ENCODE data around the gene JSRP1. TPM values are rescaled to one million over a fixed set of nuclear protein-coding genes. Genes with fewer than 3 reads are reported as not detected.

JSRP1 gene
- total and polyA plus RNA-seq, 2 experiments from 2014 or later, result 2.4 to 3.1 TPM

MicroRNAs encoded within 50 kb of the gene (microRNA counts, 767-probe panel; counts per million panel counts)
- microRNA hsa-miR-1227, result not detected

Small RNA genes lying within 50 kb of the gene (microRNA-seq; reads per million reads assigned to microRNA genes)
- gene MIR1227 (2.4 reads per million, percentile 5 among the genes with 10 or more reads in this experiment), gene MIR4321 (not detected)

Small RNA genes lying within 50 kb of the gene (small RNA-seq; reads per million reads assigned to genes)
- gene MIR1227 (ENCODE audit: low replicate concordance), result not detected

Other genes starting within 250 kb of the JSRP1 start
- 106 and 130 TPM in 2 replicates for gene BTBD2, start 240.7 kb downstream of the JSRP1 start, total RNA-seq (2014; rRNA removed; shearing (Covaris generic))
- gene BTBD2, start 240.7 kb downstream of the JSRP1 start, polyA plus RNA-seq (2016; fragmentation: Nextera tagmentation; extraction: Ambion mirVana), result 23.8 and 27.2 TPM in 2 replicates
- gene MKNK2, start 205.2 kb downstream of the JSRP1 start, total RNA-seq (2014; rRNA removed; shearing (Covaris generic)), result 123 and 159 TPM in 2 replicates
- 71.0 and 106 TPM in 2 replicates for gene MKNK2, start 205.2 kb downstream of the JSRP1 start, polyA plus RNA-seq (2016; fragmentation: Nextera tagmentation; extraction: Ambion mirVana)
- gene MOB3A, start 160.1 kb downstream of the JSRP1 start, total RNA-seq (2014; rRNA removed; shearing (Covaris generic)), result 5.9 and 9.4 TPM in 2 replicates
- 2.9 TPM in 2 replicates for gene MOB3A, start 160.1 kb downstream of the JSRP1 start, polyA plus RNA-seq (2016; fragmentation: Nextera tagmentation; extraction: Ambion mirVana)
- 2.2 and 2.6 TPM in 2 replicates for gene IZUMO4, start 159.5 kb downstream of the JSRP1 start, total RNA-seq (2014; rRNA removed; shearing (Covaris generic))
- 0.57 and 0.82 TPM in 2 replicates for gene IZUMO4, start 159.5 kb downstream of the JSRP1 start, polyA plus RNA-seq (2016; fragmentation: Nextera tagmentation; extraction: Ambion mirVana)
- gene AP3D1, start 104.9 kb downstream of the JSRP1 start, total RNA-seq (2014; rRNA removed; shearing (Covaris generic)), result 205 and 236 TPM in 2 replicates
- 101 and 117 TPM in 2 replicates for gene AP3D1, start 104.9 kb downstream of the JSRP1 start, polyA plus RNA-seq (2016; fragmentation: Nextera tagmentation; extraction: Ambion mirVana)
- 23.4 and 40.6 TPM in 2 replicates for gene DOT1L, start 92.5 kb downstream of the JSRP1 start, total RNA-seq (2014; rRNA removed; shearing (Covaris generic))
- 25.5 and 31.0 TPM in 2 replicates for gene DOT1L, start 92.5 kb downstream of the JSRP1 start, polyA plus RNA-seq (2016; fragmentation: Nextera tagmentation; extraction: Ambion mirVana)
- 175 and 210 TPM in 2 replicates for gene PLEKHJ1, start 20.1 kb downstream of the JSRP1 start, total RNA-seq (2014; rRNA removed; shearing (Covaris generic))
- gene PLEKHJ1, start 20.1 kb downstream of the JSRP1 start, polyA plus RNA-seq (2016; fragmentation: Nextera tagmentation; extraction: Ambion mirVana), result 142 and 146 TPM in 2 replicates
- gene SF3A2, start 19.6 kb downstream of the JSRP1 start, total RNA-seq (2014; rRNA removed; shearing (Covaris generic)), result 79.1 and 128 TPM in 2 replicates
- gene SF3A2, start 19.6 kb downstream of the JSRP1 start, polyA plus RNA-seq (2016; fragmentation: Nextera tagmentation; extraction: Ambion mirVana), result 67.7 and 76.0 TPM in 2 replicates
- 2.6 and 6.8 TPM in 2 replicates for gene AMH, start 7.1 kb downstream of the JSRP1 start, total RNA-seq (2014; rRNA removed; shearing (Covaris generic))
- 1.4 and 1.9 TPM in 2 replicates for gene AMH, start 7.1 kb downstream of the JSRP1 start, polyA plus RNA-seq (2016; fragmentation: Nextera tagmentation; extraction: Ambion mirVana)
- gene PEAK3, start 25.8 kb upstream of the JSRP1 start, total RNA-seq (2014; rRNA removed; shearing (Covaris generic)), result not detected in 2 replicates
- gene PEAK3, start 25.8 kb upstream of the JSRP1 start, polyA plus RNA-seq (2016; fragmentation: Nextera tagmentation; extraction: Ambion mirVana), result not detected in 2 replicates
- 0.45 and 1.9 TPM in 2 replicates for gene LINGO3, start 51.7 kb upstream of the JSRP1 start, total RNA-seq (2014; rRNA removed; shearing (Covaris generic))
- 0.29 and 0.40 TPM in 2 replicates for gene LINGO3, start 51.7 kb upstream of the JSRP1 start, polyA plus RNA-seq (2016; fragmentation: Nextera tagmentation; extraction: Ambion mirVana)
- gene LSM7, start 72.2 kb upstream of the JSRP1 start, total RNA-seq (2014; rRNA removed; shearing (Covaris generic)), result 197 and 299 TPM in 2 replicates
- gene LSM7, start 72.2 kb upstream of the JSRP1 start, polyA plus RNA-seq (2016; fragmentation: Nextera tagmentation; extraction: Ambion mirVana), result 409 and 434 TPM in 2 replicates
- gene SPPL2B, start 72.3 kb upstream of the JSRP1 start, total RNA-seq (2014; rRNA removed; shearing (Covaris generic)), result 51.0 and 53.3 TPM in 2 replicates
- 21.1 and 23.5 TPM in 2 replicates for gene SPPL2B, start 72.3 kb upstream of the JSRP1 start, polyA plus RNA-seq (2016; fragmentation: Nextera tagmentation; extraction: Ambion mirVana)
- gene TMPRSS9, start 103.8 kb upstream of the JSRP1 start, total RNA-seq (2014; rRNA removed; shearing (Covaris generic)), result 0.16 and 0.28 TPM in 2 replicates
- gene TMPRSS9, start 103.8 kb upstream of the JSRP1 start, polyA plus RNA-seq (2016; fragmentation: Nextera tagmentation; extraction: Ambion mirVana), result 0.05 and 0.38 TPM in 2 replicates
- 118 and 140 TPM in 2 replicates for gene TIMM13, start 171.2 kb upstream of the JSRP1 start, total RNA-seq (2014; rRNA removed; shearing (Covaris generic))
- gene TIMM13, start 171.2 kb upstream of the JSRP1 start, polyA plus RNA-seq (2016; fragmentation: Nextera tagmentation; extraction: Ambion mirVana), result 347 TPM in 2 replicates
- gene LMNB2, start 200.5 kb upstream of the JSRP1 start, total RNA-seq (2014; rRNA removed; shearing (Covaris generic)), result 190 and 255 TPM in 2 replicates
- 40.1 and 40.9 TPM in 2 replicates for gene LMNB2, start 200.5 kb upstream of the JSRP1 start, polyA plus RNA-seq (2016; fragmentation: Nextera tagmentation; extraction: Ambion mirVana)
- gene GADD45B, start 219.7 kb upstream of the JSRP1 start, total RNA-seq (2014; rRNA removed; shearing (Covaris generic)), result 12.3 and 15.2 TPM in 2 replicates
- gene GADD45B, start 219.7 kb upstream of the JSRP1 start, polyA plus RNA-seq (2016; fragmentation: Nextera tagmentation; extraction: Ambion mirVana), result 15.8 and 16.6 TPM in 2 replicates

Data from GM23338 (cell line).